ENCODE measurements around the gene CCDC69.
A peak's percentile ranks its signal among the peaks of the same experiment; 100 is the strongest.
"Not testable (repeated sequence)": the region's sequence is repeated elsewhere in the genome, so short reads cannot be mapped to it uniquely, and the experiment has no call there.

The CCDC69 gene

GRCh38 chr5:151223447-151224264, at the start of gene CCDC69:
Gene CCDC69, minus strand, starts transcription at chr5:151224092. Its CDS starts 122 bp downstream, at chr5:151223970.
- DNase-seq (ENCODE audit: low read depth): no peak

- DNase-seq (ENCODE audit: low read depth): no peak
Observed at GRCh38 chr5:151271336-151271735, 47.4 kb upstream of the CCDC69 start.

- DNase-seq (ENCODE audit: low read depth): no peak
Observed at GRCh38 chr5:151270599-151270998, 46.7 kb upstream of the CCDC69 start.

- no peak for DNase-seq (ENCODE audit: low read depth)
Observed at GRCh38 chr5:151267491-151268260, 43.8 kb upstream of the CCDC69 start.

- no peak for DNase-seq (ENCODE audit: low read depth)
Observed at GRCh38 chr5:151264113-151264512, 40.2 kb upstream of the CCDC69 start.

- DNase-seq (ENCODE audit: low read depth): no peak
Observed at GRCh38 chr5:151262532-151262931, 38.6 kb upstream of the CCDC69 start.

GRCh38 chr5:151259931-151260330, 36.0 kb upstream of the CCDC69 start:
- no peak for DNase-seq (ENCODE audit: low read depth)

- DNase-seq (ENCODE audit: low read depth): no peak
Observed at GRCh38 chr5:151258816-151259215, 34.9 kb upstream of the CCDC69 start.

GRCh38 chr5:151258201-151258611, 34.3 kb upstream of the CCDC69 start:
- no peak for DNase-seq (ENCODE audit: low read depth)

GRCh38 chr5:151257731-151258181, 33.9 kb upstream of the CCDC69 start:
- DNase-seq (ENCODE audit: low read depth): no peak

- DNase-seq (ENCODE audit: low read depth): no peak
Observed at GRCh38 chr5:151255621-151256286, 31.9 kb upstream of the CCDC69 start.

- not testable (repeated sequence) for DNase-seq (ENCODE audit: low read depth)
Observed at GRCh38 chr5:151254990-151255389, 31.1 kb upstream of the CCDC69 start.

- no peak for DNase-seq (ENCODE audit: low read depth)
Observed at GRCh38 chr5:151254556-151254955, 30.7 kb upstream of the CCDC69 start.

GRCh38 chr5:151253605-151253950, 29.7 kb upstream of the CCDC69 start:
- no peak for DNase-seq (ENCODE audit: low read depth)

GRCh38 chr5:151252762-151253604, 29.1 kb upstream of the CCDC69 start, which contains the start of gene GM2A:
Gene GM2A, plus strand, starts transcription at chr5:151253185. Its CDS starts 32 bp downstream, at chr5:151253217.
- peak; percentile 97 for DNase-seq (ENCODE audit: low read depth)

GRCh38 chr5:151251621-151252020, 27.7 kb upstream of the CCDC69 start:
- no peak for DNase-seq (ENCODE audit: low read depth)

GRCh38 chr5:151251001-151251551, 27.2 kb upstream of the CCDC69 start:
- DNase-seq (ENCODE audit: low read depth): no peak

- DNase-seq (ENCODE audit: low read depth): no peak
Observed at GRCh38 chr5:151250346-151251000, 26.6 kb upstream of the CCDC69 start.

GRCh38 chr5:151249281-151249680, 25.4 kb upstream of the CCDC69 start:
- DNase-seq (ENCODE audit: low read depth): no peak

GRCh38 chr5:151248651-151249050, 24.8 kb upstream of the CCDC69 start:
- DNase-seq (ENCODE audit: low read depth): no peak

All from stimulated activated CD8-positive, alpha-beta memory T cell treated with anti-CD3 and anti-CD28 coated beads, Interleukin-12 subunit alpha, Interleukin-12 subunit beta, amount 100 ng/mL, for 1 hour (primary cell).